GM18520 (cell line): ENCODE measurements around the gene EFCAB9.
A peak's percentile ranks its signal among the peaks of the same experiment; 100 is the strongest.
"Not testable (repeated sequence)": the region's sequence is repeated elsewhere in the genome, so short reads cannot be mapped to it uniquely, and the experiment has no call there.

Source experiments
- ATAC-seq: cut with Tn5 transposase; IDR thresholded peaks from one replicate; pipeline ENCODE4 v1.9.1; 2021; ENCODE audit not compliant: unreplicated experiment

EFCAB9 gene

DNA sequence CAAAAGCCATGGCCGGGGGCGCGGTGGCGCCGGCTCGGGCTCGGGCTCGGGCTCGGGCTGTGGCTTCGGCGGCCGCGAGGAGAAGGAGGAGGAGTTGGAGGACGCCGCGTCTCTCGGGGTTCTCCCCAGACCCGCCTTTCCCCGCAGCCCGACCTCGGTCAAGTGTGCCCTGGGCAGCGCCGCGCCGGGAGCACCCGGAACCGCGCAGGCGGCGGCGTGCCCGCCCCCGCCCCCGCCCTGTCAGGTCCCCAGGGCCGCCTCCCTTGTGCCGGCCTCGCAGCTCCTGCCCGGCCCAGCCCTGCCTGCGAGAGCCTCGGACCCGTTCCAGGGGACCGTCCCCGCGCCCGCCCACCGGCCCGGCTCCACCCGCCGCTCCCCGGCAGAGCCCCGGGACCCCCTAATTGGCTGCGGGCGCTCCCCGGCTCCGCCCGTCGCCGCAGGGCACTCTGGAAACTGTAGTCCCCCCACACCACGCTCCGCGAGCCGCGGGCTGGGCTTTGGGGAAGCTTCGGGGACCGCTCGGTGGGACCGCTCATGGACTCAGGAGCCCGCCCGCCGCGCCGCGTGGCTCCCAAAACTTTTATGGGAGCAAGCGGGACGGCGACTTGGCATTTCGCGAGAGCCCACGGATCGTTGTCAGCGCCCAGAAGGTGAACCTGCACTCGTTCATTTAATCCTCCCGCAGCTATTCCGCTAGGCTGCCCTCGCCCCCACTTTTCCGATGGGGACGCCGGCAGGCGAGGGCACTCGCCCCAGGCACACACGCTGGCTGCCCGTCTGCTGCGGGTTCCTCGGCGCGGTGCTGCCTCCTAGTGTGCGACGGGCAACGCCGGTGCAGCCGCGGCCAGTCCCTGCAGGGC, 5.7 kb upstream of the EFCAB9 start, which contains the start of gene STK10:
TSS of gene STK10 (minus strand) at position 192 of the 860 bp plus-strand sequence. CDS start at position 10, 182 bp downstream.
- peak; percentile 61 for ATAC-seq

DNA sequence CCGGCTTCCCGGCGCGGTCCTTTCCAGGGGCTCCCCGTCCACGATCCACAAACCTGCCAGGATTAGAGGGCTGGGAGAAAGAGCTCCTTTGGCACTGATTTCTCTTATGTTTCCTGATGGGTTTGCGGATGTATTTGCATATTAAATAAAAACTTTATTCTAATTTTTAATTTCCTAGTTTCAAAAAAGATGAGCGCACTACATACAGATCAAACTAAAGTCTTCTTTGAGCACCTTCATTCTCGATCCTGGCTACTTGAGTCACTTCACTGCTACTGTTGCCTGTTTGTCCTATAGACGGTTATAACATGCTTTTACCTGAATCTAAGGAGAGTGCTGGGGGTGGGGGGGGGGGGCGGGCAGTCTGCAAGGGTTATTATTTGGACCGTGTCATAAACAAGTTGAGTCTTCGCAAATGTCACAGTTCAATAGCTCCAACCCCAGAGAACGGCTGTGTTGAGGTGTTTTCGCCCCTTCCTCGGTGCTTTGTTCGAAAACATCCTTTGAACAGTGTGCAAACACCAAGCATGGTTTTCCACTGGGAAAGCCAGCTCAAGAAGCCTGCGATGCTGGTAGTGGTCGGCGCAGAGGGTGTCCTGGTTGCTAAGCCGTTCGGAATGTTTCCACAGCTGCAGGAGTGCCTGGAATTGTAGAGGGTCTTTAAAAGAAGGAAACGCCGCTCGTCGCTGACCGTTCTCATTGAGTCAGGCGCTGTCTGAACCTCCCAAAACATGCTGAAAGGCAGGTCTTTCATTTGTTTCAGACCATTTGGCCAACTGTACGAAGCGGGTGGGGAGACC, 4.9 kb upstream of the EFCAB9 start:
- ATAC-seq = no peak

- no peak for ATAC-seq
These were observed 4.2 kb upstream of the EFCAB9 start for GRCh38 chr5:172189693-172190296.

DNA sequence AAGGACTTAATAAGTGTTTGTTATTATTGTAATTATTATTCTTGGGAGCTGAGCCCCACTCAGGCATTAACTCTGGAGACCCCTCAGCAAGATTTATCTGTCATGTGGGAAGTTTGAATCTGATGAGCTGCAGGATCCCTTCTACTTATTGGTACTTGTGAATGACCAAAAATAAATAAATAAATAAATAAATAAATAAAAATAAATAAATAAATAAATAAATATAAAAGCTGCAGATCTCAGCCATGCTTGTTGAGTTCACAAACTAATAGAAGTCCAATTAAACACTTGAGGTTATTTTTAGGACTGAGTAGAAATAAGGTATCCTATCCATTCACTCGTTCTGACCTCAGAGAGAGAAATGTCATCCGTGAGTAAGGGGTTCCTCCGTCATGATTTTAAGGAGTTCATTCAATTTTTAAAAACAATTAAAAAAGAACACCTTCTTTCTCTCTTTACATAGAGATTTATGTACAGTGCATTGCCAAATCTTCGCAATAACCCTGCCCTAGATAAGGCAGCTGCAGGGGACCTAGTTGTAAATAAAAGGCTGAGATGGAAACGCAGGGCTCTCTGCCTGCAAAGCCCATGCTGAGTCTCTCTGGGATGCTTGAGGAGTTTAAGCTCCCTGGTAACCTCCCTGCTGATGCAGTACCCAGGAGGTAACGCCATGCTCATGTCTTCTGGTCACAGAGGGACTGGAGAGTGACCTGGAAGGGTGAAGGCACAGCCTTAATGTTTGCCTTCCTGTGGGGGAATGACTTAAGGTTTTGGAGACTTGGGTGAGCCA, 1.2 kb downstream of the EFCAB9 start:
- no peak for ATAC-seq

GRCh38 chr5:172197775-172198174, 3.8 kb downstream of the EFCAB9 start:
- ATAC-seq = not testable (repeated sequence)

- no peak for ATAC-seq
These were observed 5.5 kb downstream of the EFCAB9 start for GRCh38 chr5:172199446-172199845.

DNA sequence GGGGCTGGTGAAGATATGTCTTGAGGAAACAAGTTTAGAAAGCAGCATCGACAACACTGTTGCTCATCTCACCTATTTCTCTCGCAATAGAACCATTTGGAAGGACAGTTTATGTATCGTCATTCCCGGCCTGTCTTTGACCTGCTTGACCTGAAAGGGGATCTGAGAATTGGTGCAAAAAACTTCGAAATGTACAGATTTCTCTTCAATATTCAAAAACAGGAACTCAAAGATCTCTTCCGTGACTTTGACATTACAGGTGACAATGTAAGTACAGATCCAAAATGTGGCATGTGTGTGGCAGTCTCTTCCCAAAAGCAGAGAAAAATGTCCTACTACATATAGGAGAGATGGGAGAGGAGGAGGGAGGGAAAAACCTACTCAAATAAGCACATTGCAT, 6.5 kb downstream of the EFCAB9 start:
- no peak for ATAC-seq

GRCh38 chr5:172205984-172206383, 12.0 kb downstream of the EFCAB9 start:
- not testable (repeated sequence) for ATAC-seq

DNA sequence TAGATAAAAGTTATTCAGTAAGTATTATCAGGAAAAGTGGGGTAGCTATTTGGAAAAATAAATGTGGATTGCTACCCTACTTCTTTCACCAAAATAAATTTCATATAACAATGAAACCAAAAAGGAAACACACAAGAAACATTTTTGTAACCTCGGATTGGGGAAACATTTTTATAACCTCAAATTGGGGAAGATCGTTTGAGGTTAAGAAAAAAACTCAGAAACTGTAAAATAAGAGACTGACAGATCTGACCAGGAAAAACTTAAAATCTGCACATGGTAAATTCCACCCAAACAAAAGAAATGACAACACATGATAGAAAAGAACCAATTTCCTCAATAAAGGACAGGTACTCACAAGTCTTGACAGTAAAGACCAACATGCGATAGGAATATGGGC, 13.5 kb downstream of the EFCAB9 start:
- no peak for ATAC-seq

GRCh38 chr5:172209714-172210113, 15.7 kb downstream of the EFCAB9 start:
- ATAC-seq = no peak

- ATAC-seq = no peak
These were observed 17.7 kb downstream of the EFCAB9 start for GRCh38 chr5:172211676-172212075.

- ATAC-seq = no peak
These were observed 19.2 kb downstream of the EFCAB9 start for GRCh38 chr5:172213126-172213525.

DNA sequence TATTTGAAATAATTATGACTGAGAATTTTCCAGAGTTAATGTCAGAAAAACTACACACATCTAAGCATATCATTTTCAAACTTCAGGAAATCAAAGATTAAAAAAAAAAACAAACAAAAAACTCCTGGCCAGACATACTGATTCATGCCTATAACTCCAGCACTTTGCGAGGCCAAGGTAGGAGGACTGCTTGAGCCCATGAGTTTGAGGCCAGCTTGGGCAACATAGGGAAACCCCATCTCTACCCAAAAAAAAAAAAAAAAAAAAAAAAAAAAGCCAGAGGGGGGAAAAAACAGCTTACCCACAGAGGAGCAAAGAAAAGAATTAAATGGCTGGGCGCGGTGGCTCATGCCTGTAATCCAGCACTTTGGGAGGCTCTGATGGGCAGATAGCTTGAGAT, 22.4 kb downstream of the EFCAB9 start:
- no peak for ATAC-seq

GRCh38 chr5:172219296-172219695, 25.3 kb downstream of the EFCAB9 start:
- no peak for ATAC-seq

DNA sequence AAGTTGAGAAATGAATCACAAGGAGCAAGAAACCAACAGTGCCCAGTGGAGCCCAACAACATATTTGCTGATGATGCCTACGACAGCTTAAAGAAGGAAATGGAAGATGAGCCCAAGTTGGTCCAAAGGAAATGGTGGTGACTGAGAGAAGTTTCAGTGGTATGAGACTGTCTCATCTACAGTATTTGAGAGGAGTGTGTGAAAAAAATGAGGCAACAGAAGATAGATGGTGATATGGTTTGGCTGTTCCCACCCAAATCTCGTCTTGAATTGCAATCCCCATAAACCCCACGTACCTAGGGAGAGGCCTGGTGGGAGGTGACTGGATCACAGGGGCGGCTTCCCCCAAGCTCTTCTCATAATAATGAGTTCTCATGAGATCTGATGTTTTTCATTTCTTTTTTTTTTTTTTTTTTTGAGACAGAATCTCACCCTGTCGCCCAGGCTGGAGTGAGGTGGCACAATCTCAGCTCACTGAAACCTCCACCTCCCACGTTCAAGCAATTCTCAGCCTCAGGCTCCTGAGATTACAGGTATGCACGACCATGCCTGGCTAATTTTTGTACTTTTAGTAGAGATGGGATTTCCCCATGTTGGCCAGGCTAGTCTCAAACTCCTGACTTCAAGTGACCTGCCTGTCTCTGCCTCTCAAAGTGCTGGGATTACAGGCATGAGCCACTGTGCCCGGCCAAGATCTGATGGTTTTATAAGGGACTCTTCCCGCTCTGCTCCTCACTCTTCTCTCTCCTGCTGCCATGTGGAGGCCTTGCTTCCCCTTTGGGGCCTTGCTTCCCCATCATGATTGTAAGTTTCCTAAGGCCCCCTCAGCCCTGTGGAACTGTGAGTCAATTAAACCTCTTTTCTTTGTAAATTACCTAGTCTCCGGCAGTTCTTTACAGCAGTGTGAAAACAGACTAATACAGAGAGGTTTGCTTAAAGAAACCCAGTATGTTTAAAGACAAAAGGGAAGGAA, 30.2 kb downstream of the EFCAB9 start:
- ATAC-seq = peak; percentile 65

DNA sequence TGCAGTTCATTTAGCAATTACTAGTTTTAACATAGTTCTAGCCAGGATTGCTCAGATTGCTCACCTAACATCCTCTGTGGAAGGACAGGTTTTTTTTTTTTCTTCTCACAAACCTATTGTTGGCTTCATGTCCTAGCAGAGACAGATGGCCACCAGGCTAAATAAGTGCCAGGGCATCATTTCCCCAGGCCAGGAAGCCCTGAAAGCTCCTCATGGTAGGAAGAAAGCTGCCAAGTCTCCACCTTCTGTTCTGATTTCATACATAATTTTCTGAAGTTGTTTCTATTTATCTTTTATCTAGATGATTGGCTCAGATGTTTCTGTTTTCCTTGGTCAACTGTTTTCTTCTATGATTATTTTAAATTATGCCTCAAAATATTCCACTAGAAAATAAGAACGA, 31.0 kb downstream of the EFCAB9 start:
- no peak for ATAC-seq

DNA sequence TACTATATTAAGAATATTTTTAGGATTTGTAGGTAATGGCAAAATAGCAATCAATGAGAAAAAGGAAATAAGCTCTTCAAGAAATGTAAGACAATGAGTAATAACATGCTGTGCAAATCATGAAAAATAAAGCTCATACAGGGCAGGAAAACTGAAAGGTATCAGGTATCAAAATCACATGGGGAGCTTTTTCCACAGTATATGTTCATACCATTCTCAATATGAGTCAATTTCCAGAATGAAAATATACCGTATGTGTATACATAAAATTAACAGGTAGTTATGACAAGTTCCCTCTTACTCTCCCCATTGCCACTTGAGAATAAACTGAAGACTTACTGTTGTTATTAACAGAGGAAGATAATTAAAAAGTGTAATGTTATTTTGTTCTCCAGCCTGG, 35.9 kb downstream of the EFCAB9 start:
- ATAC-seq = no peak

DNA sequence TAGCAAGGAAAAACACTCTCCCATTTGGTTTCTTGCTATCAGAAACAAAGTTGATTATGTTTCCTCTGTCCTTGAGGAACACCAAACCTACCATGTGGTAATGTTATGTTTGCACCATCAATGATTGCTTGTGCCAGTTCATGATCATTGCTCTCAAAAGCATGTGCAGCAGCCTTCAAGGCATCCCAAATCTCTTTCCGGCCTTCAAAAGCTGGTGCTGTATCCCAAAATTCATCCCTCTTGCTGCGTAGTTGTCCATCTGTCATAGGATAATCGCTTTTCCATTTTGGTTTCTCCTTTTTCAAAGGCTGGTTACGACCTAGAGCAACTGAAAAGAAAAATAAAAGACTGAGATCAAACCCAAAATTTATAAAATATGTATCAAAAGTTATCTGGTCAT, 40.1 kb downstream of the EFCAB9 start:
- ATAC-seq = no peak

GRCh38 chr5:172235132-172235780, 41.3 kb downstream of the EFCAB9 start:
- no peak for ATAC-seq
